Measurements from ENCODE around the gene LITAF.
"Not testable (repeated sequence)": the region's sequence is repeated elsewhere in the genome, so short reads cannot be mapped to it uniquely, and the experiment has no call there.

Gene LITAF

GRCh38 chr16:11612665-11613025 lies 25.9 kb upstream of the LITAF start:
- no peak overlapping the region for H3K9ac ChIP-seq (ENCODE audit: low read depth, low read length)
- no peaks in the 10 kb centered on the region for H3K9me3 ChIP-seq (ENCODE audit: control insufficient read depth, insufficient read depth, low read length)
- peaks cover 29% of the 10 kb centered on the region for H3K4me1 ChIP-seq (ENCODE audit: insufficient read depth, low read length)

GRCh38 chr16:11611871-11612664 lies 25.3 kb upstream of the LITAF start:
- Histone ChIP-seq H3K4me1 (ENCODE audit: insufficient read depth, low read length) (peaks cover 29% of the 10 kb centered on the region), H3K9me3 (ENCODE audit: control insufficient read depth, insufficient read depth, low read length) (no peaks in the 10 kb centered on the region), H3K9ac (ENCODE audit: low read depth, low read length) (no peak overlapping the region), H3K36me3 (ENCODE audit: insufficient read depth, low read length) (no peaks in the 10 kb centered on the region)

More at GRCh38 chr16:11612665-11613025, 25.9 kb upstream of the LITAF start:
- no peaks in the 10 kb centered on the region for H3K36me3 ChIP-seq (ENCODE audit: insufficient read depth, low read length)

GRCh38 chr16:11610580-11610979 lies 23.9 kb upstream of the LITAF start:
- Histone ChIP-seq H3K36me3 (ENCODE audit: insufficient read depth, low read length) (no peaks in the 10 kb centered on the region), H3K9ac (ENCODE audit: low read depth, low read length) (no peak overlapping the region), H3K9me3 (ENCODE audit: control insufficient read depth, insufficient read depth, low read length) (no peaks in the 10 kb centered on the region), H3K4me1 (ENCODE audit: insufficient read depth, low read length) (peaks cover 25% of the 10 kb centered on the region)

- no peaks in the 10 kb centered on the region for H3K9me3 ChIP-seq (ENCODE audit: control insufficient read depth, insufficient read depth, low read length)
- peaks cover 24% of the 10 kb centered on the region for H3K4me1 ChIP-seq (ENCODE audit: insufficient read depth, low read length)
- H3K9ac ChIP-seq (ENCODE audit: low read depth, low read length): no peak overlapping the region
- H3K36me3 ChIP-seq (ENCODE audit: insufficient read depth, low read length): no peaks in the 10 kb centered on the region
Measured at GRCh38 chr16:11610121-11610505, 23.4 kb upstream of the LITAF start.

GRCh38 chr16:11609474-11610120 lies 22.9 kb upstream of the LITAF start:
- peaks cover 19% of the 10 kb centered on the region for H3K4me1 ChIP-seq (ENCODE audit: insufficient read depth, low read length)
- no peak overlapping the region for H3K9ac ChIP-seq (ENCODE audit: low read depth, low read length)
- H3K36me3 ChIP-seq (ENCODE audit: insufficient read depth, low read length): no peaks in the 10 kb centered on the region
- H3K9me3 ChIP-seq (ENCODE audit: control insufficient read depth, insufficient read depth, low read length): no peaks in the 10 kb centered on the region

- Histone ChIP-seq H3K9me3 (ENCODE audit: control insufficient read depth, insufficient read depth, low read length) (no peaks in the 10 kb centered on the region), H3K9ac (ENCODE audit: low read depth, low read length) (no peak overlapping the region), H3K4me1 (ENCODE audit: insufficient read depth, low read length) (peaks cover 12% of the 10 kb centered on the region; the same call in 1 of the 2 replicates), H3K36me3 (ENCODE audit: insufficient read depth, low read length) (no peaks in the 10 kb centered on the region)
Measured at GRCh38 chr16:11605891-11606290, 19.2 kb upstream of the LITAF start.

GRCh38 chr16:11605564-11605886 lies 18.8 kb upstream of the LITAF start:
- Histone ChIP-seq H3K9me3 (ENCODE audit: control insufficient read depth, insufficient read depth, low read length) (no peaks in the 10 kb centered on the region), H3K36me3 (ENCODE audit: insufficient read depth, low read length) (no peaks in the 10 kb centered on the region), H3K9ac (ENCODE audit: low read depth, low read length) (no peak overlapping the region), H3K4me1 (ENCODE audit: insufficient read depth, low read length) (peaks cover 12% of the 10 kb centered on the region; the same call in 1 of the 2 replicates)

GRCh38 chr16:11604783-11605563 lies 18.3 kb upstream of the LITAF start:
- Histone ChIP-seq H3K9me3 (ENCODE audit: control insufficient read depth, insufficient read depth, low read length) (no peaks in the 10 kb centered on the region), H3K4me1 (ENCODE audit: insufficient read depth, low read length) (peaks cover 11% of the 10 kb centered on the region; the same call in 1 of the 2 replicates), H3K9ac (ENCODE audit: low read depth, low read length) (no peak overlapping the region), H3K36me3 (ENCODE audit: insufficient read depth, low read length) (no peaks in the 10 kb centered on the region)

GRCh38 chr16:11604296-11604695 lies 17.6 kb upstream of the LITAF start:
- H3K4me1 ChIP-seq (ENCODE audit: insufficient read depth, low read length); H3K36me3 ChIP-seq (ENCODE audit: insufficient read depth, low read length); H3K9ac ChIP-seq (ENCODE audit: low read depth, low read length); H3K9me3 ChIP-seq (ENCODE audit: control insufficient read depth, insufficient read depth, low read length): not testable (repeated sequence)

GRCh38 chr16:11603331-11603750 lies 16.6 kb upstream of the LITAF start:
- H3K9ac ChIP-seq (ENCODE audit: low read depth, low read length): no peak overlapping the region
- H3K9me3 ChIP-seq (ENCODE audit: control insufficient read depth, insufficient read depth, low read length): no peaks in the 10 kb centered on the region

GRCh38 chr16:11602321-11602720 lies 15.6 kb upstream of the LITAF start:
- Histone ChIP-seq H3K9me3 (ENCODE audit: control insufficient read depth, insufficient read depth, low read length) (no peaks in the 10 kb centered on the region), H3K4me1 (ENCODE audit: insufficient read depth, low read length) (peaks cover 13% of the 10 kb centered on the region; the same call in 1 of the 2 replicates), H3K9ac (ENCODE audit: low read depth, low read length) (no peak overlapping the region), H3K36me3 (ENCODE audit: insufficient read depth, low read length) (no peaks in the 10 kb centered on the region)

More at GRCh38 chr16:11603331-11603750, 16.6 kb upstream of the LITAF start:
- Histone ChIP-seq H3K36me3 (ENCODE audit: insufficient read depth, low read length) (no peaks in the 10 kb centered on the region), H3K4me1 (ENCODE audit: insufficient read depth, low read length) (peaks cover 4% of the 10 kb centered on the region; the same call in 1 of the 2 replicates)

- peaks cover 17% of the 10 kb centered on the region for H3K4me1 ChIP-seq (ENCODE audit: insufficient read depth, low read length)
Measured at GRCh38 chr16:11601911-11602310, 15.2 kb upstream of the LITAF start.

GRCh38 chr16:11601425-11601824 lies 14.7 kb upstream of the LITAF start:
- Histone ChIP-seq H3K4me1 (ENCODE audit: insufficient read depth, low read length) (peaks cover 20% of the 10 kb centered on the region), H3K36me3 (ENCODE audit: insufficient read depth, low read length) (no peaks in the 10 kb centered on the region), H3K9me3 (ENCODE audit: control insufficient read depth, insufficient read depth, low read length) (no peaks in the 10 kb centered on the region), H3K9ac (ENCODE audit: low read depth, low read length) (no peak overlapping the region)

More at GRCh38 chr16:11601911-11602310, 15.2 kb upstream of the LITAF start:
- Histone ChIP-seq H3K36me3 (ENCODE audit: insufficient read depth, low read length) (no peaks in the 10 kb centered on the region), H3K9ac (ENCODE audit: low read depth, low read length) (no peak overlapping the region), H3K9me3 (ENCODE audit: control insufficient read depth, insufficient read depth, low read length) (no peaks in the 10 kb centered on the region)

GRCh38 chr16:11599579-11599978 lies 12.9 kb upstream of the LITAF start:
- Histone ChIP-seq H3K4me1 (ENCODE audit: insufficient read depth, low read length) (peaks cover 32% of the 10 kb centered on the region), H3K36me3 (ENCODE audit: insufficient read depth, low read length) (no peaks in the 10 kb centered on the region), H3K9me3 (ENCODE audit: control insufficient read depth, insufficient read depth, low read length) (no peaks in the 10 kb centered on the region), H3K9ac (ENCODE audit: low read depth, low read length) (no peak overlapping the region)

Data from ES-I3 (cell line).